AG04449 (cell line): ENCODE results near the gene MYLK4.

Experiments used
- CTCF ChIA-PET: fragments of 350-600 bp; formaldehyde crosslinking; extraction: SDS; loops from one replicate; lab custom pipeline; 2021; ENCODE audit warnings: antibody characterized with exemption; lab: Yijun Ruan, JAX
- POLR2A ChIA-PET: fragments of 400-600, 350-600 bp; formaldehyde crosslinking; extraction: SDS; loops from one replicate; lab custom pipeline; 2020; ENCODE audit warnings: antibody characterized with exemption, inconsistent platforms; lab: Yijun Ruan, JAX
- DNase-seq: peaks from one replicate; pipeline ENCODE4 v3.0.0-alpha.2; 2010; ENCODE audit warnings: low read depth, low spot score
- H3K4me3 ChIP-seq: 2 replicates; pipeline ENCODE4 v1.5.1; 2011; ENCODE audit warnings: low read depth, mild to moderate bottlenecking, control low read depth, low read length
- TF ChIP-seq, protein P1 (sequence below): IDR thresholded peaks from one replicate; pipeline ENCODE4 v1.5.1; 2011; ENCODE audit warnings: mild to moderate bottlenecking, moderate library complexity, low read length, control low read depth, inconsistent platforms; ENCODE audit not compliant: insufficient read depth; ENCODE audit errors: missing control alignments

Gene MYLK4

DNA sequence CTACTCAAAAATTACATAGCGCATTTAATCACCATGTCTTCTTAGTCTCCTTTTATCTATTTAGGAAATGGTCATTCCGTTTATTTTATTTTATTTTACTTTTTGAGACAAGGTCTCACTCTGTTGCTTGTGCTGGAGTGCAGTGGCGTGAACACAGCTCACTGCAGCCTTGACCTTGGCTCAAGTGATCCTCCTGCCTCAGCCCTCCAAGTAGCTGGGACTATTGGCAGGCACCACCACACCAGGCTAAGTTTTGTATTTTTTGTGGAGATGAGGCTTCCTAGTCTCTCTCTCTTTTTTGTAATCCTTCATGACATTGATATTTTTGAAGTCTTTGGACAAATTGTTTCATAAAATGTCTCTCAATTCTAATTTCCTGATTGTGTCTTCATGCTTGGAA is 4.7 kb upstream of the MYLK4 start:
- TF ChIP-seq, protein P1, sequence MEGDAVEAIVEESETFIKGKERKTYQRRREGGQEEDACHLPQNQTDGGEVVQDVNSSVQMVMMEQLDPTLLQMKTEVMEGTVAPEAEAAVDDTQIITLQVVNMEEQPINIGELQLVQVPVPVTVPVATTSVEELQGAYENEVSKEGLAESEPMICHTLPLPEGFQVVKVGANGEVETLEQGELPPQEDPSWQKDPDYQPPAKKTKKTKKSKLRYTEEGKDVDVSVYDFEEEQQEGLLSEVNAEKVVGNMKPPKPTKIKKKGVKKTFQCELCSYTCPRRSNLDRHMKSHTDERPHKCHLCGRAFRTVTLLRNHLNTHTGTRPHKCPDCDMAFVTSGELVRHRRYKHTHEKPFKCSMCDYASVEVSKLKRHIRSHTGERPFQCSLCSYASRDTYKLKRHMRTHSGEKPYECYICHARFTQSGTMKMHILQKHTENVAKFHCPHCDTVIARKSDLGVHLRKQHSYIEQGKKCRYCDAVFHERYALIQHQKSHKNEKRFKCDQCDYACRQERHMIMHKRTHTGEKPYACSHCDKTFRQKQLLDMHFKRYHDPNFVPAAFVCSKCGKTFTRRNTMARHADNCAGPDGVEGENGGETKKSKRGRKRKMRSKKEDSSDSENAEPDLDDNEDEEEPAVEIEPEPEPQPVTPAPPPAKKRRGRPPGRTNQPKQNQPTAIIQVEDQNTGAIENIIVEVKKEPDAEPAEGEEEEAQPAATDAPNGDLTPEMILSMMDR: no peak
- DNase-seq: no peak
- ChIA-PET POLR2A (no interaction called here), CTCF (interaction anchor here (1.3 to 10.7 kb wide), 4 partner anchors 9 to 1160 kb away, joined by 3 to 189 read pairs (median 10); partner anchors contain the start of gene WRNIP1)
- no peak overlapping the region for H3K4me3 ChIP-seq

DNA sequence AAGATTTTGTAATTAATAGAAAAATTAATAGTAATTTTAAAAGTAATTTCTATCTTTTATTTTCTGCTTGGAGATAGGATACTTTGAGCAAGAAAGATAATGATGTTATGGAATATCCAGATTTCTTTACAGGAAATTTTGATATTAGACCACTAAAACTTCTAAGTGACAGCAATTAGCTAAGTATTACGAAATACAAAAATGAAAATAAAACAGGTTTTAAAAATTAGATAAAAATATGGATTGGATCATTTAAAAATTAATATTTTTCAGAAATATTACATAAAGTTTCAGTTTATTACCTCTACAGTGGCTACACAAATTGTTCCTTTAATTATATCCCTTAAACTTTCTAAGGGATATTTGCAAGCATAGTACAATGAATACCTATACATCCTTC is 4.2 kb upstream of the MYLK4 start:
- H3K4me3 ChIP-seq: no peak overlapping the region
- POLR2A ChIA-PET: no interaction called here
- no peak for DNase-seq
- CTCF ChIA-PET: interaction anchor here (0.6 to 10.7 kb wide), 4 partner anchors 9 to 1159 kb away, joined by 3 to 189 read pairs (median 5); partner anchors contain the start of gene WRNIP1
- TF ChIP-seq, protein P1: no peak

DNA sequence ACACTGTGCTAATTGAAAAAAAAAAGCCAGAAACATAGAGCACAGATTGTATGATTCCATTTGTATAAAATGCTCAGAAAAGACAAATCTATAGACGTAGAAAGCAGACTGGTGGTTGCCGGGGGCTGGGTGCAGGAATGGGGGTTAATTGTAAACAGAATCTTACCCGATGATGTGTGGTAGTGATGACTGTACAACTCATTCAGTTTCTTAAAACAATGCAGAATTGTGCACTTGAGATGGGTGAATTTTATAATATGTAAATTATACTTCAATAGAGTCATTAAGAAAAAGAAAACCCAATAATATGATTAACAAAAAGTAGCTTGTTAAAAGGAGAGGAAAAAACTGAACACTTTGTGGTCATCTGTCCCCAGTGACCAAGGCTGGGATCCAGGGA is 3.7 kb upstream of the MYLK4 start:
- ChIA-PET CTCF (interaction anchor here (0.6 to 10.7 kb wide), 4 partner anchors 10 to 1159 kb away, joined by 3 to 189 read pairs (median 5); partner anchors contain the start of gene WRNIP1), POLR2A (no interaction called here)
- no peak for DNase-seq
- TF ChIP-seq, protein P1: no peak
- H3K4me3 ChIP-seq: no peak overlapping the region

DNA sequence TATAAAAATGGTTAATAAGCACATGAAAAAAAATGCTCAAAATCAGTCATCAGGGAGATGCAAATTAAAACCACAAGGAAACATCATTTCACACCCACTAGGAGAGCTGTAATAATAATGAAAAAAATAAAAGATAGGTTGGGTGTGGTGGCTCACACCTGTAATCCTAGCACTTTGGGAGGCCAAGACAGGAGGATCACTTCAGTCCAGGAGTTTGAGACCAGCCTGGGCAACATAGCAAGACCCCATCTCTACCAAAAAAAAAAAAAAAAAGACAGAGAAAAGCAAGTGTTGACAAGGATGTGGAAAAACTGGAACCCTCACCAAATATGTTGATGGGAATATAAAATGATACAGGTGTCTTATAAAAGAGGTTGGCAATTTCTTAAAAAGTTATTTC is 3.0 kb upstream of the MYLK4 start:
- ChIA-PET CTCF (interaction anchor here (1.6 to 10.7 kb wide), 2 partner anchors 11 to 1157 kb away, joined by 5 to 189 read pairs; partner anchors contain the start of gene WRNIP1), POLR2A (no interaction called here)
- DNase-seq: no peak
- TF ChIP-seq, protein P1: no peak
- H3K4me3 ChIP-seq: no peak overlapping the region

DNA sequence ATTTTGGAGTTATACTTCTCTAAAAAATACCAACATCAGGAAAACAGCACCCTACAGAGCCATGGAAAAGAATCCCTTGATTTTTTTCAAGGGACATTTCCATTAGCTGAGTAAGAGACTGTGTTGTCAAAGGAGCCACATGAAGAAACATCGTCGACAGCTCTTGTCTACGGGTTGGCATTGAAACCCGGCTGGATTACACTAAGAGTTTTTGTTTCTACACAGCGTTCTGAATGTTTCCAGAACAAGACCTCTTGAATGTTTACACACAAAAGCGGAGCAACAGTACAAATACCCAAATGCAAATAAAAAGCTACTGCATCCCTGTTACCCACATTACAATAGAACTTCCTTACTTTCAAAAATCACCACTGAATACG is 2.4 kb upstream of the MYLK4 start:
- CTCF ChIA-PET: interaction anchor here (1.6 to 10.7 kb wide), 2 partner anchors 11 to 1156 kb away, joined by 5 to 189 read pairs; partner anchors contain the start of gene WRNIP1
- no peak for DNase-seq
- no peak overlapping the region for H3K4me3 ChIP-seq
- TF ChIP-seq, protein P1: no peak
- POLR2A ChIA-PET: no interaction called here

DNA sequence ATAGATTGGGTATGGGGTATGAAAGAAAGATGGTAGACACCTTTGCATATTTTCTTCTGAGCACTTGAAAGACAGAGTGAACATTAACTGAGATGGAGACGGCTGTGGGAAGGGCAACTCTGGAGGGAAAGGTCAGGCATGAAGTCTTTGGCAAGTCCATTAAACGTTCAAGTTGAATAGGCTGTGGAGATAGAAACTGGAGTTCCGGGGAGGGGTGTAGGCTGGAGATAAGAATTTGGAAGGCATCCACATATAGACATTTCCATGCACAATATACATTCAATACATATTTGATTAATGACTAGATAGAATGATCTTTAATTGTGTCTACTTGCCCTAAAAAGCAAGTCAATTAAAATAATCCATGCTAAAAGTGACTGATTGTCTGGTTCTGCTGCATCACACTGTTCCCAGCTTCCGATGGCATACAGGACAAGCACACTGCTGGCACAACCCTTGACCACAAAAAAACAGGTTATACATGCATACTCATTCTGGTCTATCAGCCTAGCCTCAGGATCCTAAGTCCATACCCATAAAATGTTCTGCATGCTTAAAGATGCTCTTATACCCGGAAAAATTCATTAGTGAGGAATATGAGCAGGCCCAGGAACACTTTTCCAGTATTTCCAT is 1.9 kb upstream of the MYLK4 start:
- POLR2A ChIA-PET: no interaction called here
- CTCF ChIA-PET: interaction anchor here (0.6 to 10.7 kb wide), 5 partner anchors 9 to 1156 kb away, joined by 3 to 189 read pairs (median 5); partner anchors contain the start of gene WRNIP1
- no peak for DNase-seq
- no peak overlapping the region for H3K4me3 ChIP-seq
- TF ChIP-seq, protein P1: no peak
